NCI-H1105 (cell line): ENCODE results near the gene ARHGAP23.

Experiments used
- DNase-seq: peaks from one replicate; lab custom pipeline; 2025; lab: John Stamatoyannopoulos, UW

ARHGAP23 gene

DNA sequence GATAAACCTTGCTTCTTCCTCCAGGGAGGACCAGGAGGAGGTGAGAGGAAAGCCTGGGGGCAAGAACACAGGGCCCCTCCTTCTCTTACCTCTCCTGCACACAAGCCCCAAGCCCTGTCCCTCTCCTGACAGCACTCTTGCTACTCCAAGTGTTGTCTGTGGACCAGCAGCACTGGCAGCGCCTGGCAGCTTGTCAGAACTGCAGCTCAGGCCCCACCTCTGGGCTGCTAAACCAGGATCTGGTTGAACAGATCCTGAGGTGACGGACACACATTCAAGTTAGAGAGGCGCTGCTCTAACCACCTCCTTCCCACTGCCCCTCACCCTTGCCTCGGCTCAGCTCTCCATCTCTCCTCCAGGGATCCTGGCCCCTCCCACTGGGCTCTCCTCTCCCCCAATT, 121.0 kb downstream of the ARHGAP23 start:
- no peak for DNase-seq

DNA sequence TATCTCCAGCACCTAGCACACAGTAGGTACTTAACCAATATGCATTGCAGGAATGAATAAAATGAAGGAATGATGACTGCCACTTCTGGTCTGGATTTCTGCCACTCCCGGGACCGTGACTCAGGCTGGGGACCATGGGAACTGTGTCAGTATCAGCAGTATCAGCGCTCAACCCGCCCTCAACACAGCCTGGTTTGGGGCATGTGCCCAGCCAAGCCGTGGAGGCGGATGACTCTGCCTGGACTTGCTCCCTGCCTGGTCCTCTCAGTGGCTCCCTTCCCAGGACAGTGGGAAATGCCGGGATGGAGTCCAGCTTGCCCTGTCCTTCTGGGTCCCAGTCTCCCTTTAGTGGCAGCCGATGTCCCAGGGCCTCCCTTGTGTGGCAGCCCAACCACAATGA, 122.4 kb downstream of the ARHGAP23 start:
- DNase-seq: no peak

DNA sequence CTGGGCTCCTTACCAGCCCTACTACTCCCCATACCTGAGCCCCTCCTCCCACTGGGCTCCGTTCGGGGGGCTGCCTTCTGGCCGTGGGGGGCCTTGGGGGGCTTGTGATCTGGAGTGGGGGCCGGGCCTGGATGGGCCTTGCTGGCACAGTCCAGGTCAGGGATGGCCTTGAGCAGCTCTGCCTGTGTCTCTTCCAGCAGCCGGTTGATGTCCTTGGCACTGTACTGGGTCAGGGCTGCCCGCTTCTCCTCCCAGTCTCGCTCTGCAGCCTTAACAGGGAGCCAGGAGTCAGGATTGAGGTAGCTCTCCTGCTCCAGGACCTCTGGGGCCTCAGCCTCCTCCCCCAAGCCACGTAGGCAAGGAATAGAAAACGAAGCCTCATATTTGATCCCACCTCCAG, 122.9 kb downstream of the ARHGAP23 start:
- DNase-seq: no peak

DNA sequence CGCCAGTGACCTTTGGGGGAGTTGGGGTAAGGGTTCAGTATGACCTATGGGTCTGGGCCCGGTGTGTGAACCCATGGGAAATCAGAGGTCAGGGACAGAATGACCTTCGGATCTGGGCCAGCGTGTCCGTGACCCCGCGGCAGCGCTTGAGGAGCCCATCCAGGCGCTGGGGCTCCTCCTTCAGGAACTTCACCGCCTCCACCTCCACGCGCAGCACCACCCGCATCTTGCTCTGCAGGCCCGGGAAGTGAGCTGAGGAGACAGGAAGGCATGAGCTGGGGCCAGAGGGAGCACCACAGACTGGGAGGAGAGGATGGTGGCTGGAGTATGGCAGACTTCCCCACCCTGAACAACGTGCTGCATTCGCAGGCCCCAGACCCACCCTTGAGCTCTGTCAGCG, 124.1 kb downstream of the ARHGAP23 start:
- DNase-seq: no peak

- DNase-seq: peak; percentile 73
Measured at GRCh38 chr17:38554430-38555350, 126.4 kb downstream of the ARHGAP23 start.

DNA sequence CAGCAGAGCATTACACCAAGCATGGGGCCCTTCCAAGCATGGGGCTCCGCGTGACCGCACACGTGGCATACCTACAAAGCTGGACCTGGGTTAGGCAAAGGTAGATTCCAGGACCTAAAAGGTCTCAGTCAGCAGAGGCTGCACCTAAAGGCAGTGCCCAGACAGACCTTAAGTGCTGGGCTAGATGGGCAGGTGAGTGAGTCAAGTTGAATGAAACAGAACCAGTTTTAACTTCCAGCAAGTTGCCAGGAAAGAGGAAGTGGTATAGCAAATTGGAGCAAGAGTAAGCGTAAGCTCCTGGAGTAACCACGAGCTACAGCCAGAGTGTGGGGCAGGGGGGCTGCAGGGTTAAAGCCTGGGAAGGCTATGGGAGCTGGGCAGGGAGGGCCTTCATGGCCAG, 128.0 kb downstream of the ARHGAP23 start:
- DNase-seq: no peak

- no peak for DNase-seq
Measured at GRCh38 chr17:38557396-38557795, 129.1 kb downstream of the ARHGAP23 start.

DNA sequence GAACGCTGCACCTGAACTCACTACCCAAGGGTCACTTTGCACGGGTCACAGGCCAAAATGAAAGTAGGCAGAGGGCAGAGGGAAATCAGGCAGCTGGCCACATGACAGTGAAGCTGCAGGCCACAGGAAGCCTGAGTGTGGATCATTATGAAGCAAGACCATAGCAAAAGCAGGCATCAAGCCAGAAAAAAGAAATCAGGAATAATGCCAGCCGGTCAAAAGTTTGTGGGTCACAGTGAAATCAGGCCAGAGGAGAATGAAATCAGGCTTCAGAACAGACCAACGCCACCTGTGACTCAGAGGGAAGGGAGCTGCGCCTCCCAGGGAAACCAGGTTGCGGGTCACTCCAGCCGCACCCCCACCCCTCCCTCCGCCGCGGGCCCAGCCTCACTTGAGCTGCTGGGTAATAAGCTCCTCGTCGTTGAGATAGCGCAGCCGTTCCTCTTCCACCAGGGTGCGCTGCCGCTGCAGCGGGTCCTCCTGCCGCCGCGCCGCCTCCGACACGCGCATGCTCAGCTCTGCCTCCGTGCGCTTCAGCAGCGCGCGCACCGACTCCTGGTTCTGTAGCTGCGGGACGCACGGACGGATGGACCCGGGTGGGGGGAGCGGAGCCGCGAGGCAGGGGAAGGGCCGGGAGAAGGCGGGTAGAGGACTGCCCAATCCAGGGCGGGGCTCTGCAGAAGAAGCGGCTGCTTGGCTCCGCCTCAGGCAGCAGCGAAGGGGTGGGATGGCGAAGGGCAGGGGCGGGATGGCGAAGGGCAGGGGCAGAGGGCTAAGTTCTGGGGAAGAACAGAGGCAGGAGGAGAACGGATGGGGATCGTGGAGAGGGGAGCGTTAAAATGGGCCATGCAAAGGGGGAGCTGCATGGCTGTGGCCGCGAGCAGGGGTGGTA, 129.8 kb downstream of the ARHGAP23 start:
- peak; percentile 91 for DNase-seq

DNA sequence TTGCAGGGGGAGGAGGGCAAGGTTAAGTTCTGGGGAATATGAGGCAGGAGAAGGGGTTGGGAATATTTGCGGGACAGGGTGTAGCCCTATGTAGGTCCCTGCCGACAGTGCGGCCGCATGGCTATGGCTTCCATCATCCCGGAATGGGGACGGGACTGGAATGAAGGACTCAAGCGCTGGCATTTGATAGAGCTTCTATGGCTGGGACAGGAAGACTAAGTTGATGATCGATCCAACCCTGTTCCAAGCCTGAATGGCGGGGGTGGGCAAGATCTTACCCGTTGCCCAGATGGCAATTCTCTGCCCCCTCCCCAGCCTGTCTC, 130.4 kb downstream of the ARHGAP23 start:
- no peak for DNase-seq

- DNase-seq: peak; percentile 90
Measured at GRCh38 chr17:38559051-38559879, 131.0 kb downstream of the ARHGAP23 start.

- DNase-seq: no peak
Measured at GRCh38 chr17:38559880-38560230, 131.6 kb downstream of the ARHGAP23 start.

- DNase-seq: no peak
Measured at GRCh38 chr17:38560503-38561318, 132.4 kb downstream of the ARHGAP23 start.

- no peak for DNase-seq
Measured at GRCh38 chr17:38561416-38562214, 133.4 kb downstream of the ARHGAP23 start.
